T-helper 22 cell (primary cell): ENCODE data around the gene MGAT4C.

Experiments used
- DNase-seq: peaks from one replicate; pipeline ENCODE4 v3.0.0-alpha.2; 2020; ENCODE audit warnings: low read depth

Gene MGAT4C

DNA sequence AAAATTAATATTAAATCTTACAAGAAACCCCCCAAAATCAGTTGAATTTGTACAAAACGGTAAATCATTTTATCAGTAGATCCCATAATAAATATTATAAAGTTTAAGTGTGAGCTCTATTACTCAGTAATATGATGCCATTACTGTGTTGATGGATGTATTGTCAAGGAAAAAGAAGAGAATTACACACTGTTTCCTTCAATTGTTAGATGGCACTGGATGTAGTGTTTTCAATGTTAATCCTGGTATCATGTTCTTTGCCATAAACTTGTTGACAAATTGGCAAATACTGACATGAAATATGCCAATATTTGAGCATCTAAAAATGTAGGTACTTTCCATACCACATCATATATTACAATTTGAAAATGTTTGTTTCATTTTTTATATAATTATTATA lies 280.5 kb downstream of the MGAT4C start:
- no peak for DNase-seq

DNA sequence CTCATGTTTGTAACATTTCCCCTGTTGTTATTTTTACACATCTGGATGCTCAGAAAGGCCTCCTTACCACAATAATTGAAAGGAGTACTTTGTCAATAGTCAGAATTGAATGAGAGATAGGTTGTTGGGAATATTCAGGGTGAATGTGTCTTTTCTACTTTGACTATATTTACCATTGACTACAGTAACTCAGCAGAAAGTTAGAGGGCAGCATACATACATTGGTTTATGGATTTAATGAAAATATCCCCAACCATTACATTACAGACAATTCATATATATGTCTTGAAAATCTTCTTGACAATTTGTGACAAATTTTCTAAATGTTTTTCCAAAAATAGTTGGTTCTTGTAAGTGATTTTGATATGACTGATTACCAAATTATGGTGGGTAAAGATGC lies 284.4 kb downstream of the MGAT4C start:
- DNase-seq: no peak

- no peak for DNase-seq
Measured at GRCh38 chr12:85968606-85969005, 287.6 kb downstream of the MGAT4C start.

- DNase-seq: no peak
Measured at GRCh38 chr12:85963326-85963725, 292.9 kb downstream of the MGAT4C start.

GRCh38 chr12:85956081-85956480 lies 300.1 kb downstream of the MGAT4C start:
- no peak for DNase-seq

DNA sequence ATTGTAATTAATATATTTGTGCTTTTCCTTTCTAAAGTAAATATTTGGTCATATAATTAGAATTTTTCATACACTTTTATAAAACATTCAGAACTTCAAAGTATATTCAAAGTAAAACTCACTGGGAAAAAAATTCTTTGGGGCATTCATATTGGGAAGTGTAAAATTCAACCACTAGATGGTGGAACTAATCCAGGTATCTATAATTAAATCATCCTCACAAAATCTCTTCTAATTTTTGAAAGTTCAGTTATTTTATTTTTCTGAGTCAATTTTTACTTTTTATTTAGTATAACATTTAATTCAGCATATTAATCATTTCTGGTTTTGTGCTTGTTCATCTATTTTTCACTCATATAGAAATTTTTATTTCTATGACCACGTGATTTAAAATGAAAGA lies 301.1 kb downstream of the MGAT4C start:
- no peak for DNase-seq

DNA sequence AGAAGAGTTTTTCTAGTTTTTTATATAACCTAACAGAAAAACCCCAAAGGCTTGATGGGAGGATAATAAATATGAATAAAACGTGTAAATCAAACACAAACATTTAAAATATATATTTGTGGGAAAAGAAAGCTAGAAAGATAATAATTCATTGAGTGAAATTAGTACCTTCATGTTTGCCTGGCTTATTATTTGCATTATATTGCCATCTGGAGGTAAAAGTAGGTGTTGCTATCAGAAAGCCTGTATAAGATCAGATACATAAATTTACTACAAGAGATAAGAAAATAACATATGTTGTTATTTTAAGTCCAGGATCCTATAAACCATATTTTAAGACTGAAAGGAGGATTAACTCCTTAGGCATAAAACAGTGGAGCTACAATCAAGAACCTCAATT lies 304.4 kb downstream of the MGAT4C start:
- no peak for DNase-seq

DNA sequence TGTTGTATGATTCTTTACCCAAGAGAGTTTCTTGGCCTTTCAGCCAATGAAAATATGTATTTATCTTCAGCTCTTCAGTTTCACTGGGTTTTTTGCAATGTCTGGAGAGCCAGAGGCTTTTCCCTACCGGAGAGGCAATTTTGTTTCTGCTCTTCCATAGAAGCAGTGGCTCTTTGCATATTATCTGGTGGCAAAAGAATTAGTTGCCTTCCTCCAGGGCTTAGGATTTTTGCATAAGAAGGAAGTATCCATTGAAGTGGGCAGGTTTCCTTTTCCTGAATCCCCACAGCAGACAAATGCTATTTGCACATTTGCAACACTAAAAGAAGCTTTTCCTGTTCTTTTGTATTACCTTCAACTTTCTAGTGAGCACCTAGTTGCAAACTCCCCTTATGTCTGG lies 306.9 kb downstream of the MGAT4C start:
- DNase-seq: no peak

GRCh38 chr12:85948340-85948739 lies 307.9 kb downstream of the MGAT4C start:
- DNase-seq: no peak

DNA sequence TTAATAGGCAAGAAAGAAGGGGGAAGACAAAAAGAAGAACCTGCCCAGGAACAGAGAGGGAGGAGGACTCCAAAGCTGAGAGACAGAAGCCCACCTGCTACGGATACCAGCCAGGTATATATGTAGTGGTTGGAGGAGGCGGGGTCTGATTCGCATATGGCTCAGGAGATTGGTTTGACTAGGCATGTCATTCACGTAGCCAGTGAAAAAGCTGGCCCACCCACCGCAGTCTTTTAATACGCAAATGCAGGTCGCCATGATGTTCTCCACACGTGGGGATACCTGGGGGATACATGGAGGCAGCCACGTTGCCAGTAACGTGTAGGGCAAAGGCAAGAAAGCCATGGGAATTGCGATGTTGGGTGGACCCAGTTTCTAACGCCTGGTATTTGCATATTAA lies 308.9 kb downstream of the MGAT4C start:
- no peak for DNase-seq

GRCh38 chr12:85946375-85946774 lies 309.8 kb downstream of the MGAT4C start:
- DNase-seq: no peak

DNA sequence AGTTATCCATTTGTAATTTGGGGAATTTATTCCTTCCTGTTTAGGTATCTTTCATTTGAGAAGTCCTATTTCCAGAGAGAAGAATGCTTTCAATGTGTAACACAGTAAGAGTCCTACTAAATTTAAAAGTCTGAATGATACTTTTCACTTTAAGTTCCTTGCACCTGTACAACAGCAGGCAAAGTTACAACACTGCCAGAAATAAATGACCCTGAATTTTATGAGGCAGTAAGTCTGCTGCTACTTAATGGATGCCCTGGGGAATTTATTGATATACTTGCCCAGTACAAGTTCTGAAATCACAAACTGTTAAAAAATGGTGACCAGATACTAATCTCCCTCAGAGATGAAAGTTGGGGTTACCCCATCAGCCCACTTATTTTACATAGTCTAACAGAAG lies 329.0 kb downstream of the MGAT4C start:
- DNase-seq: no peak

DNA sequence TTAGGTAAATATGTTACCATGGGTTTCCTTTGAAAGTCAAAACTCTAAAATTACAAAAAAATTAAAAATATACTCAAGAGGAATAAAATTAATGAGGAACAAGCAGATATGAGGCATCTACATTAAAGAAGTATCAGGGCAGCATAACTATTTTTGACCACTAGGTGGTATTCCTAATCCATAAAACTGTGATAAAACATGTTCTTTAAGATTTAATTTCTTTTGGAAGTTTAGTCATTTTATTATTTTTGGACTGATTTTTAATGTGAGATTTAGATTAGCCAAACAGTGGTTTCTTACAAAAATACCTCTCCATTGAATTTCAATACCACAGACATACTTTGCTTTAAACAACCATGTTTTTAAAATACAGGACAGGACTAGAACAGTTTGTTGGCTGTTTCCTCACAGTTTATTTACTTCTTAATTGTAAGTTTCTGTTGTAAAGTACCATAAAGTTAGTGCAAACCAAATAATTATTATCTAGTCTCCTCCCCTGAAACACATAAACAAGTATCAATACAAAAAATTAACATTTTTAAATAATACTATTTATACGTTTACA lies 332.3 kb downstream of the MGAT4C start:
- DNase-seq: no peak

- no peak for DNase-seq
Measured at GRCh38 chr12:85920324-85920947, 335.8 kb downstream of the MGAT4C start.
